Suprapubic skin (tissue), 3 donors: Measurements from ENCODE around the gene KDM6A.

Experiments used
- POLR2AphosphoS5 ChIP-seq, 3 donors: sonication (generic); formaldehyde crosslinking; IDR thresholded peaks; one replicate each; pipeline ENCODE4 v1.6.1; 2017; ENCODE audit warnings: antibody characterized with exemption in 3 of 3
- TF ChIP-seq, protein P1 (sequence below), 2 donors: fragments of 200-600 bp in 1 of 2; fragments of 450-650 bp in 1 of 2; sonication (generic) in 1 of 2; IDR thresholded peaks; one replicate each; pipeline ENCODE4 v1.5.1; 2016 to 2019; ENCODE audit warnings: antibody characterized with exemption in 2 of 2, mild to moderate bottlenecking in 1 of 2, moderate library complexity in 1 of 2

DNA sequence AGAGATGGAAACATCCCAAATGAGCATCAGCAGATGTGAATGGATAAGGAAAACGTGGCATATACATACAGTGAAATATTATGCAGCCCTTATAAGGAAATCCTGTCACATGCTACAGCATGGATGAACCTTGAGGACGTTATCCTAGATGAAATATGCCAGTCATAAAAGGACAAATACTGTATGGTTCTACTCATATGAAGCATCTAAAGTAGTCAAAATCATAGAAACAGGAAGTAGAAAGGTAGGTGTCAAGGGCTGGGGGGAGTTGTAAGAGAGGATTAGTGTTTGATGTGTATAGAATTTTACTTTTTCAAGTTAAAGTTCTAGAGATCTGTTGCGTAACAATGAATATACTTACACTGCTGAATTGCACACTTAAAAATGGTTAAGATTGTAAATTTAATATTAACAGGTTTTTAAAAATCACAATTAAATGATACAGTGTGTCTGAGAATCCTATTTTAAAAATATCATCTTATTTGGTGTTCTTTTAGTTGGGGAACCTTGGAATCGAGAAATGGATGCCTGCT lies 58.5 kb downstream of the KDM6A start:
- TF ChIP-seq, protein P1, sequence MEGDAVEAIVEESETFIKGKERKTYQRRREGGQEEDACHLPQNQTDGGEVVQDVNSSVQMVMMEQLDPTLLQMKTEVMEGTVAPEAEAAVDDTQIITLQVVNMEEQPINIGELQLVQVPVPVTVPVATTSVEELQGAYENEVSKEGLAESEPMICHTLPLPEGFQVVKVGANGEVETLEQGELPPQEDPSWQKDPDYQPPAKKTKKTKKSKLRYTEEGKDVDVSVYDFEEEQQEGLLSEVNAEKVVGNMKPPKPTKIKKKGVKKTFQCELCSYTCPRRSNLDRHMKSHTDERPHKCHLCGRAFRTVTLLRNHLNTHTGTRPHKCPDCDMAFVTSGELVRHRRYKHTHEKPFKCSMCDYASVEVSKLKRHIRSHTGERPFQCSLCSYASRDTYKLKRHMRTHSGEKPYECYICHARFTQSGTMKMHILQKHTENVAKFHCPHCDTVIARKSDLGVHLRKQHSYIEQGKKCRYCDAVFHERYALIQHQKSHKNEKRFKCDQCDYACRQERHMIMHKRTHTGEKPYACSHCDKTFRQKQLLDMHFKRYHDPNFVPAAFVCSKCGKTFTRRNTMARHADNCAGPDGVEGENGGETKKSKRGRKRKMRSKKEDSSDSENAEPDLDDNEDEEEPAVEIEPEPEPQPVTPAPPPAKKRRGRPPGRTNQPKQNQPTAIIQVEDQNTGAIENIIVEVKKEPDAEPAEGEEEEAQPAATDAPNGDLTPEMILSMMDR (IDR thresholded peaks at IDR 0.05): no peak
- TF ChIP-seq POLR2AphosphoS5 (IDR thresholded peaks at IDR 0.05): no peak
